RWPE2 (cell line): ENCODE measurements around the gene RGS13.

Experiments
- ATAC-seq: fragments of 200-7000 bp; cut with Tn5 transposase; 3 replicates; pipeline ENCODE4 v1.9.1; 2021; ENCODE audit warnings: low read depth
- DNase-seq: peaks from one replicate; pipeline ENCODE4 v3.0.0-alpha.2; 2020; ENCODE audit warnings: low spot score
- H3K27ac ChIP-seq: fragments of 450-650 bp; 2 replicates; pipeline ENCODE4 v1.5.1; 2017; ENCODE audit warnings: mild to moderate bottlenecking; ENCODE audit not compliant: poor library complexity, severe bottlenecking
- H3K27me3 ChIP-seq: fragments of 250-450 bp; sonication (Bioruptor Pico); 2 replicates; pipeline ENCODE4 v1.5.1; 2021; ENCODE audit warnings: mild to moderate bottlenecking, moderate library complexity; ENCODE audit not compliant: insufficient read depth, poor library complexity, severe bottlenecking
- H3K36me3 ChIP-seq: fragments of 250-450 bp; sonication (Bioruptor Pico); 2 replicates; pipeline ENCODE4 v1.5.1; 2020; ENCODE audit warnings: low read depth, mild to moderate bottlenecking, moderate library complexity
- H3K4me1 ChIP-seq: fragments of 250-450 bp; sonication (Bioruptor Pico); 2 replicates; pipeline ENCODE4 v1.5.1; 2021; ENCODE audit warnings: mild to moderate bottlenecking, moderate library complexity; ENCODE audit not compliant: insufficient read depth, poor library complexity, severe bottlenecking
- H3K4me3 ChIP-seq: fragments of 250-450 bp; sonication (Bioruptor Pico); 2 replicates; pipeline ENCODE4 v1.5.1; 2021; ENCODE audit warnings: mild to moderate bottlenecking, moderate library complexity; ENCODE audit not compliant: severe bottlenecking
- H3K9me3 ChIP-seq: fragments of 250-450 bp; sonication (Bioruptor Pico); 2 replicates; pipeline ENCODE4 v1.5.1; 2021; ENCODE audit warnings: mild to moderate bottlenecking, moderate library complexity; ENCODE audit not compliant: severe bottlenecking
- TF ChIP-seq, protein P1 (sequence below): fragments of 450-650 bp; IDR thresholded peaks from one replicate; pipeline ENCODE4 v1.5.1; 2017; ENCODE audit warnings: mild to moderate bottlenecking, moderate library complexity; ENCODE audit not compliant: poor library complexity, severe bottlenecking

The RGS13 gene

DNA sequence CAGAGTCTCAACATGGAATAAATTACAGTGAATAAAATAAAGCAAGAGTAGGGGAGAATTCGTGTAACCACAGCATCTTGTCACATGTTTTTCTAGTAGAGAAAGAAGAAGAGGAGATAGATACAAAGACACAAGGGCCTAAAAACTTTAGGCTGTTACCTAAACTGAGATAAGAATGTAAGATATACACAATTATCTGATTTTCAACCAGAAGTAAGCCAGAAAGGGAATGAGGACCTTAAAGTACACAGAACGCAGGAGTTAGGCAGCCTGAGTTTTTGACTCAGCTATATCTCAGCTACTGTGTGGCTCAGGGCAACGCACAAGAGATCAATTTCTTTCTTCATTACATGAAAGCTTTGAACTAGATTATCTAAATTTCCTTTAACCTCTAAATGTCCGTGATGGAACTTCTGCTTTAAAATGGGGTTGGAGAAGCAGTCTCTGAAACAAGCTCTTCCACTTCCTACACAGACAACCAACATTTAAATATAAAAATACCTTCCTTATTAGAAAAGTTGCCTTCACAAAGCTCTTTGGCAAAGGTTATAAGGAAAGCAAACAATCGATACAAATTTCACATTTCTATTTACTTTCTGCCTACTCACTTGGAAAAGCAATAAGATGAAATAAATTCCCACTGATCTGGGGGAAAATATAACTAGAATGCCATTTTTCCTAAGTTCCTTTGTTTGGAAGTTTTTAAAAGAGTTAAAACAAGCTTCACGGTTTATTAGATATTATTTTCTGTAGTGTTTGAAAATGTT, 5.2 kb upstream of the RGS13 start:
- no peaks in the 10 kb centered on the region for H3K4me1 ChIP-seq
- H3K4me3 ChIP-seq: no peak overlapping the region
- ATAC-seq: no peak
- H3K9me3 ChIP-seq: no peaks in the 10 kb centered on the region
- TF ChIP-seq, protein P1, sequence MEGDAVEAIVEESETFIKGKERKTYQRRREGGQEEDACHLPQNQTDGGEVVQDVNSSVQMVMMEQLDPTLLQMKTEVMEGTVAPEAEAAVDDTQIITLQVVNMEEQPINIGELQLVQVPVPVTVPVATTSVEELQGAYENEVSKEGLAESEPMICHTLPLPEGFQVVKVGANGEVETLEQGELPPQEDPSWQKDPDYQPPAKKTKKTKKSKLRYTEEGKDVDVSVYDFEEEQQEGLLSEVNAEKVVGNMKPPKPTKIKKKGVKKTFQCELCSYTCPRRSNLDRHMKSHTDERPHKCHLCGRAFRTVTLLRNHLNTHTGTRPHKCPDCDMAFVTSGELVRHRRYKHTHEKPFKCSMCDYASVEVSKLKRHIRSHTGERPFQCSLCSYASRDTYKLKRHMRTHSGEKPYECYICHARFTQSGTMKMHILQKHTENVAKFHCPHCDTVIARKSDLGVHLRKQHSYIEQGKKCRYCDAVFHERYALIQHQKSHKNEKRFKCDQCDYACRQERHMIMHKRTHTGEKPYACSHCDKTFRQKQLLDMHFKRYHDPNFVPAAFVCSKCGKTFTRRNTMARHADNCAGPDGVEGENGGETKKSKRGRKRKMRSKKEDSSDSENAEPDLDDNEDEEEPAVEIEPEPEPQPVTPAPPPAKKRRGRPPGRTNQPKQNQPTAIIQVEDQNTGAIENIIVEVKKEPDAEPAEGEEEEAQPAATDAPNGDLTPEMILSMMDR: no peak
- no peaks in the 10 kb centered on the region for H3K27me3 ChIP-seq
- H3K27ac ChIP-seq: no peak overlapping the region
- H3K36me3 ChIP-seq: no peaks in the 10 kb centered on the region
- DNase-seq: no peak

DNA sequence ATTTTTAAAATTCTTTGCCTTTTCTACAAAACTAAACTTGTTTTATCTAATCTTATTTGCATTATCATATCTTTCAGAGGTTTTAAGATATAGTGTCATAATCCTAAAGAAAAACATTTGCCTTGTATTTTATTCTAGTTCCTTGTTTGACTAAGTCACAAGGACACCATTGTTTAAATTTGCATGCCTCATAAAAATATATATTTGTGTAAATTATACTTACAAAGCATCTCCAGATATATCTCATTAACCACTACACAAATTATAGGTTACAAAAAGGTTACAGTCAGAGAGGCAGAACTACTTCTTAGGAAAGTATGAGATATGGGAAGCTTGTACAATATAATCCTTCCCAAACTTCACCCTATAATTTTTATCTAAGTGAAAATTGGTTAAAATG, 4.2 kb upstream of the RGS13 start:
- Histone ChIP-seq H3K4me1 (no peaks in the 10 kb centered on the region), H3K9me3 (no peaks in the 10 kb centered on the region), H3K27me3 (no peaks in the 10 kb centered on the region), H3K36me3 (no peaks in the 10 kb centered on the region), H3K4me3 (no peak overlapping the region), H3K27ac (no peak overlapping the region)
- DNase-seq (no peak), ATAC-seq (no peak)
- TF ChIP-seq, protein P1: no peak

DNA sequence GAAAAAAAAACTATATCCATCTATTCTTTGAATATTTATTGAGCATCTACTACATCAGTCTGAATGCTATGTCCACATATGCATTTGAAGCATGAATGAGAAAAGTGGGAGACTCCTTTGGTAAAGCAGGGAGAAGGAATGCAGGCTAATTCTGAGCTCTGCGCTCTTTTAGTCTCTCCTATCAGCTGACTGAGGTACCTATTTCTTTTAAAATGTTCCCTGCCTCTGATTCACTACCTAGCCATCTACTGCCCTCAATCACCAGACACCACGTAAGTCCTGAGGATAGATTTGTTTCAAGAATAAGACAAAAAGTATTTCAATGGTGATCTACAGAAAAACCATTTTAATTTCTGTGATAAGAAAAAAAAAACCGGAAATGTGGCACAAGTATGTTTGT, 3.8 kb upstream of the RGS13 start:
- Histone ChIP-seq H3K36me3 (no peaks in the 10 kb centered on the region), H3K27ac (no peak overlapping the region), H3K4me1 (no peaks in the 10 kb centered on the region), H3K27me3 (no peaks in the 10 kb centered on the region), H3K9me3 (no peaks in the 10 kb centered on the region), H3K4me3 (no peak overlapping the region)
- no peak for DNase-seq
- TF ChIP-seq, protein P1: no peak
- no peak for ATAC-seq

DNA sequence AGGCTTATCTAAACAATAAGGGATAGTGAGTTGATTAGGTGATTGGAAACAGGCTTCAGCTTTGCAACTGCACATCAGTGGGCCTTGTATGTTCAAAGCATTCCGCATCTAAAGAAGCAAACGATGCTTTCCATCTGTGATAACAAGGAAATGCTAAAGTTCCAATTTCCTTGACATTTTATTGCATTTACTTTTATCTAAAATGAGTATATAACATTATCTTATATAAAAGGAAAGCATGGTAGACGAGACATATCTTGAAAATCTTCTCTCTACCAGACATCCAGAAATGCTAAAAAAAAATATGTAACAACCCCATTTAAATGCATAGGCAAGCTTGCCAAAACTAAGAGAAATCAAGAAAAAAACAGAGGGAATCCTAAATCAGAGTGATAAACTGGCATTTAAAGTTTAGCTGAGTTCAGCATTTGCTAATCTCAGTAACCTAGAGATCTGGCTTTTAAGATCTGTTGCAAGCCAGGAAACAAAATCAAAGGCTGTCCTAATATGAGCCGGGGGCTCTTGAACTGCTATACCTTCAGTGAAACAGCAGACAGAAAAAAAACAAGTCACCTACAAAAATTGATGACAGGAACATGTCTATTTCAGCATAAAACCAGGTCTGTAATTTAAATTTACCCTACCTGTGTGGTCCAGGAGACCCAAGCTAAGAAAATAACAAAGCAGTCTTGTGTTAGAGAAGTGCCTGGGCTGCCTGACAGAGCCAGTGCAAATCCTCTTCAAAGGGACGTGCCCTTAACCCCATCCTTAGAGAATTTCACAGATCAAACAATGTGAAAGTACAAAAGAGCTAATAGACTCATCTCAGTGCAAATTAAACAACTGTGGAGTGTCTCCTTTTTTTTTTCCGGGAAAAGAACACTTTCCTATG, 3.1 kb upstream of the RGS13 start:
- ATAC-seq (no peak), DNase-seq (no peak)
- Histone ChIP-seq H3K27ac (no peak overlapping the region), H3K4me1 (no peaks in the 10 kb centered on the region), H3K27me3 (no peaks in the 10 kb centered on the region), H3K9me3 (no peaks in the 10 kb centered on the region), H3K4me3 (no peak overlapping the region), H3K36me3 (no peaks in the 10 kb centered on the region)
- TF ChIP-seq, protein P1: no peak
